Loucy (cell line): ENCODE results near the gene APLP1.

ENCODE experiments used
- H2AFZ ChIP-seq: fragments of 200-600 bp; sonication (generic); 2 replicates; pipeline ENCODE4 v1.6.0; 2016; ENCODE audit warnings: antibody characterized with exemption, mild to moderate bottlenecking, low read length, moderate library complexity
- H3F3A ChIP-seq: fragments of 200-600 bp; 2 replicates; pipeline ENCODE4 v1.6.0; 2016; ENCODE audit warnings: antibody characterized with exemption, low read depth, mild to moderate bottlenecking
- H3K27me3 ChIP-seq: fragments of 200-600 bp; sonication (generic); 2 replicates; pipeline ENCODE4 v1.6.1; 2014; ENCODE audit warnings: low read length, mild to moderate bottlenecking; ENCODE audit not compliant: insufficient read depth, poor library complexity, severe bottlenecking
- H3K36me3 ChIP-seq: fragments of 200-600 bp; sonication (generic); 2 replicates; pipeline ENCODE4 v1.6.1; 2016; ENCODE audit warnings: low read length; ENCODE audit not compliant: insufficient read depth
- H3K4me1 ChIP-seq: fragments of 200-600 bp; sonication (generic); 2 replicates; pipeline ENCODE4 v1.5.1; 2014; ENCODE audit warnings: low read length, mild to moderate bottlenecking; ENCODE audit not compliant: insufficient read depth, poor library complexity, severe bottlenecking
- H3K4me2 ChIP-seq: fragments of 200-600 bp; sonication (generic); 2 replicates; pipeline ENCODE4 v1.6.0; 2014; ENCODE audit warnings: antibody characterized with exemption, low read length, low read depth, mild to moderate bottlenecking; ENCODE audit not compliant: poor library complexity, severe bottlenecking
- H3K4me3 ChIP-seq: fragments of 200-600 bp; sonication (generic); 2 replicates; pipeline ENCODE4 v1.5.1; 2014; ENCODE audit warnings: low read length, mild to moderate bottlenecking, mixed read lengths; ENCODE audit not compliant: poor library complexity, severe bottlenecking
- H3K79me2 ChIP-seq: fragments of 200-600 bp; sonication (generic); 2 replicates; pipeline ENCODE4 v1.6.1; 2014; ENCODE audit warnings: low read length; ENCODE audit not compliant: insufficient read depth
- H3K9ac ChIP-seq: fragments of 200-600 bp; sonication (generic); 2 replicates; pipeline ENCODE4 v1.6.0; 2014; ENCODE audit warnings: mild to moderate bottlenecking, low read depth, low read length, moderate library complexity; ENCODE audit not compliant: poor library complexity, severe bottlenecking
- H3K9me2 ChIP-seq: fragments of 200-600 bp; sonication (generic); replicated peaks from 2 replicates; pipeline ENCODE4 v1.6.1; 2016; ENCODE audit warnings: low read depth, low read length, mixed read lengths
- H3K9me3 ChIP-seq: fragments of 200-600 bp; sonication (generic); 2 replicates; pipeline ENCODE4 v1.6.1; 2014; ENCODE audit warnings: mild to moderate bottlenecking, antibody characterized with exemption, low read length, low read depth; ENCODE audit not compliant: insufficient read depth
- H4K20me1 ChIP-seq: fragments of 200-600 bp; sonication (generic); 2 replicates; pipeline ENCODE4 v1.6.0; 2014; ENCODE audit warnings: antibody characterized with exemption, low read length, mild to moderate bottlenecking; ENCODE audit not compliant: insufficient read depth, poor library complexity, severe bottlenecking
- CTCF ChIP-seq: fragments of 200-600 bp; sonication (generic); conservative IDR thresholded peaks from 2 replicates; pipeline ENCODE4 v1.5.1; 2014; ENCODE audit warnings: mild to moderate bottlenecking, antibody characterized with exemption, low read length
- EZH2phosphoT487 ChIP-seq: fragments of 200-600 bp; IDR thresholded peaks from 2 replicates; pipeline ENCODE4 v1.6.1; 2018; ENCODE audit warnings: antibody characterized with exemption, mild to moderate bottlenecking, moderate library complexity, borderline replicate concordance

The APLP1 gene

GRCh38 chr19:35843676-35844481 lies 24.5 kb upstream of the APLP1 start:
- Histone ChIP-seq H3K27me3 (no peaks in the 10 kb centered on the region), H3K4me2 (no peak overlapping the region), H3K9ac (no peak overlapping the region), H3K36me3 (no peaks in the 10 kb centered on the region), H2AFZ (no peak overlapping the region), H3K4me1 (no peaks in the 10 kb centered on the region), H3K9me3 (no peaks in the 10 kb centered on the region), H3F3A (no peaks in the 10 kb centered on the region), H4K20me1 (no peaks in the 10 kb centered on the region), H3K4me3 (no peak overlapping the region), H3K9me2 (no peaks in the 10 kb centered on the region), H3K79me2 (no peaks in the 10 kb centered on the region)
- TF ChIP-seq CTCF (no peak), EZH2phosphoT487 (no peak)

- no peaks in the 10 kb centered on the region for H3F3A ChIP-seq
- no peaks in the 10 kb centered on the region for H3K9me3 ChIP-seq
- no peak overlapping the region for H3K4me2 ChIP-seq
- no peaks in the 10 kb centered on the region for H3K9me2 ChIP-seq
- no peaks in the 10 kb centered on the region for H3K36me3 ChIP-seq
- no peaks in the 10 kb centered on the region for H3K27me3 ChIP-seq
- H4K20me1 ChIP-seq = no peaks in the 10 kb centered on the region
- TF ChIP-seq CTCF (no peak), EZH2phosphoT487 (no peak)
- H3K4me1 ChIP-seq = no peaks in the 10 kb centered on the region
- H2AFZ ChIP-seq = no peak overlapping the region
- no peak overlapping the region for H3K9ac ChIP-seq
- H3K79me2 ChIP-seq = no peaks in the 10 kb centered on the region
- H3K4me3 ChIP-seq = no peak overlapping the region
These were observed 23.7 kb upstream of the APLP1 start for GRCh38 chr19:35844482-35845214.

DNA sequence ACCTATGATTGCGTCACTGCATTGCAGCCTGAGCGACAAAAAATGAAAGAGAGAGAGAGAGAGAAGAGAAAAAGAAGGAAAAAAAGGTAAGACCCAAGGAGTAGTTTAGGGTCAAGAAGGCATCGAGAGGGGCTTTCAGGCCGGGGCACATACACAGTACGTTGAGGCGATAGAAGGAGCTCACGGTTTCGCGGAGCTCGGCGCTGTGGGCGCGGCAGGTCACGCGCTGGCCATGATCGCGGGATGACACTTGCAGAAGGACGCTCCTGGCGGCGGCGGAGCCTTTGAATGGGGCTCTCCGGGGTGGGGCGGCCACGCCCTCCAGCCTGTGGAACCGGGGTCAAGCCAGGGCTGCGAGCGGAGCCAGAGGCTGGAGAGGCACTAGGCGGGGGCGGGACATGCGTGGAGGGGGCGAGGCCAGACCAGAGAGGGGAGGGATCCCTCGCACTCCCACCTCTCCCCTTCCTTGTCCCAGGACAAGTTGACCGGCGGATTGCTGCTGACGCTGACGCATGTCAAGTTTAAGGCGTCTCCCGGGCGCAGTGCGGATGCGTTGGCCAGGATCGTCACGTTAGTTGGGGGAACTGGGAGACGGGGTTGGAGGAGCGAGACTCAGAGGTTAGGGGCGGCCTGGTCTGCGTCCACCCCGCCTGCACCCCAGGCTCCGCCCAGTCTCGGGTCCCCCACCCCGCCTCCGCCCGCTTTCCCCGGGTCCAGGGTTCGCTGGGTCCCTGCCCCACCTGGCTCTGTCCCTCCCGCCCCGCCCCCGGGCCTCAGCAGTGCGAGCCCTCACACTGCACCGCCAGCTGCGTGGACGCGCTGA lies 22.9 kb upstream of the APLP1 start:
- no peaks in the 10 kb centered on the region for H3K4me1 ChIP-seq
- H3K79me2 ChIP-seq = no peaks in the 10 kb centered on the region
- H3K9ac ChIP-seq = no peak overlapping the region
- no peak overlapping the region for H3K4me3 ChIP-seq
- TF ChIP-seq CTCF (no peak), EZH2phosphoT487 (no peak)
- no peaks in the 10 kb centered on the region for H3K36me3 ChIP-seq
- no peaks in the 10 kb centered on the region for H3K9me3 ChIP-seq
- H3F3A ChIP-seq = no peaks in the 10 kb centered on the region
- no peak overlapping the region for H2AFZ ChIP-seq
- no peaks in the 10 kb centered on the region for H3K27me3 ChIP-seq
- no peak overlapping the region for H3K4me2 ChIP-seq
- no peaks in the 10 kb centered on the region for H3K9me2 ChIP-seq
- no peaks in the 10 kb centered on the region for H4K20me1 ChIP-seq
